Hepatocyte (in vitro differentiated cells): ENCODE measurements around the gene EBP. TPM values are rescaled to one million over a fixed set of nuclear protein-coding genes. Genes with fewer than 3 reads are reported as not detected.
"Not testable (repeated sequence)": the region's sequence is repeated elsewhere in the genome, so short reads cannot be mapped to it uniquely, and the experiment has no call there.

Source experiments
- DNase-seq: peaks from one replicate; pipeline ENCODE4 v3.0.0-alpha.2; 2016; ENCODE audit warnings: low spot score
- H2AFZ ChIP-seq: fragments of 200-600 bp; sonication (generic); 2 replicates; pipeline ENCODE4 v1.6.0; 2016; ENCODE audit warnings: antibody characterized with exemption, mild to moderate bottlenecking
- H3K27ac ChIP-seq: fragments of 200-600 bp; sonication (generic); 2 replicates; pipeline ENCODE4 v1.5.1; 2016; ENCODE audit warnings: mild to moderate bottlenecking
- H3K27me3 ChIP-seq: fragments of 200-600 bp; sonication (generic); 2 replicates; pipeline ENCODE4 v1.6.1; 2016
- H3K36me3 ChIP-seq: fragments of 200-600 bp; sonication (generic); replicated peaks from 2 replicates; pipeline ENCODE4 v1.5.1; 2016; ENCODE audit warnings: low read depth; ENCODE audit not compliant: insufficient read depth
- H3K4me1 ChIP-seq: fragments of 200-600 bp; sonication (generic); 2 replicates; pipeline ENCODE4 v1.5.1; 2016; ENCODE audit warnings: mild to moderate bottlenecking, moderate library complexity; ENCODE audit not compliant: insufficient read depth
- H3K4me2 ChIP-seq: fragments of 200-600 bp; sonication (generic); 2 replicates; pipeline ENCODE4 v1.6.0; 2016
- H3K4me3 ChIP-seq: fragments of 200-600 bp; sonication (generic); 2 replicates; pipeline ENCODE4 v1.5.1; 2016; ENCODE audit warnings: mild to moderate bottlenecking
- H3K79me2 ChIP-seq: fragments of 200-600 bp; sonication (generic); 2 replicates; pipeline ENCODE4 v1.6.0; 2017; ENCODE audit warnings: mild to moderate bottlenecking
- H3K9me2 ChIP-seq: fragments of 200-600 bp; sonication (generic); replicated peaks from 2 replicates; pipeline ENCODE4 v1.6.0; 2017; ENCODE audit warnings: mild to moderate bottlenecking; ENCODE audit not compliant: insufficient read depth
- H3K9me3 ChIP-seq: fragments of 200-600 bp; sonication (generic); 2 replicates; pipeline ENCODE4 v1.5.1; 2016; ENCODE audit warnings: low read depth, mild to moderate bottlenecking
- H4K20me1 ChIP-seq: fragments of 200-600 bp; sonication (generic); 2 replicates; pipeline ENCODE4 v1.6.0; 2016; ENCODE audit warnings: mild to moderate bottlenecking; ENCODE audit not compliant: insufficient read depth, poor library complexity, severe bottlenecking
- EZH2 ChIP-seq: fragments of 200-600 bp; sonication (generic); IDR thresholded peaks from 2 replicates; pipeline ENCODE4 v1.6.1; 2016; ENCODE audit warnings: antibody characterized with exemption, mild to moderate bottlenecking, borderline replicate concordance
- EZH2phosphoT487 ChIP-seq: fragments of 200-600 bp; sonication (generic); IDR thresholded peaks from one replicate; pipeline ENCODE4 v1.6.1; 2018; ENCODE audit warnings: antibody characterized with exemption, mild to moderate bottlenecking, low read depth, moderate library complexity; ENCODE audit not compliant: unreplicated experiment, severe bottlenecking
- WGBS: methylation state at CpG from one replicate; pipeline ENCODE4 v1.1.6; 2016; ENCODE audit warnings: low lambda C conversion rate; ENCODE audit errors: missing lambda C conversion rate; 5-methylcytosine and 5-hydroxymethylcytosine counted together
- polyA plus RNA-seq: library from polyadenylated mRNA; unstranded; fragments of >200 nt; fragmentation: Nextera tagmentation; extraction: Ambion mirVana; gene quantifications from 2 replicates; pipeline ENCODE4 v1.2.1, GENCODE V29; 2016
- total RNA-seq: library from RNA; depleted of rRNA; stranded (reverse); fragments of >200 nt; gene quantifications from 2 replicates; pipeline ENCODE4 v1.2.3, GENCODE V29; 2014
- TF ChIP-seq, protein P1 (sequence below): fragments of 200-600 bp; sonication (generic); IDR thresholded peaks from 2 replicates; pipeline ENCODE4 v1.5.1; 2016; ENCODE audit warnings: antibody characterized with exemption, mild to moderate bottlenecking; ENCODE audit not compliant: poor library complexity

The EBP gene
- total and polyA plus RNA-seq, 2 experiments from 2014 or later: 235 to 390 TPM

DNA sequence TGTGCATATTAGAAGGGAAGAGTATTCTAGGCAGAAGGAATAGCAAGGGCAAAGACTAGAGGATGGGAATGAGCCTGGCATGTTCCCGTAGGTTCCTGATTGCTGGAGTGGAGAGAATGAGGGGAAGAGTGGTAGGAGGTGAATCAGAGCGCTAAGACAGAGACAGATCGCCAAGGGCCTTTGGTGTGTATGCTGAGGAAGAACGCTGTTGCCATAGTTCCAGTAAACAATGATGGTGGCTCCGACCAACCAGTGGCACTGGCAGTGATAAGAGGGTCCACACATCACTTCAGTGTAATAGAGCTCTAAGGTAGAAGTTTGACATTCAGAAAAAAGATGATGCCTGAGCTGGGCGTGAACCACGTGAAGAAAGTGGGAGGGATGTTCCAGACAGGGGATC is 18.9 kb downstream of the EBP start:
- H3K27me3 ChIP-seq: no peaks in the 10 kb centered on the region
- no peaks in the 10 kb centered on the region for H3K9me3 ChIP-seq
- H3K36me3 ChIP-seq: no peaks in the 10 kb centered on the region
- no peak overlapping the region for H2AFZ ChIP-seq
- H3K4me2 ChIP-seq: peak overlapping the region; percentile 72
- TF ChIP-seq EZH2phosphoT487 (no peak), EZH2 (no peak)
- TF ChIP-seq, protein P1, sequence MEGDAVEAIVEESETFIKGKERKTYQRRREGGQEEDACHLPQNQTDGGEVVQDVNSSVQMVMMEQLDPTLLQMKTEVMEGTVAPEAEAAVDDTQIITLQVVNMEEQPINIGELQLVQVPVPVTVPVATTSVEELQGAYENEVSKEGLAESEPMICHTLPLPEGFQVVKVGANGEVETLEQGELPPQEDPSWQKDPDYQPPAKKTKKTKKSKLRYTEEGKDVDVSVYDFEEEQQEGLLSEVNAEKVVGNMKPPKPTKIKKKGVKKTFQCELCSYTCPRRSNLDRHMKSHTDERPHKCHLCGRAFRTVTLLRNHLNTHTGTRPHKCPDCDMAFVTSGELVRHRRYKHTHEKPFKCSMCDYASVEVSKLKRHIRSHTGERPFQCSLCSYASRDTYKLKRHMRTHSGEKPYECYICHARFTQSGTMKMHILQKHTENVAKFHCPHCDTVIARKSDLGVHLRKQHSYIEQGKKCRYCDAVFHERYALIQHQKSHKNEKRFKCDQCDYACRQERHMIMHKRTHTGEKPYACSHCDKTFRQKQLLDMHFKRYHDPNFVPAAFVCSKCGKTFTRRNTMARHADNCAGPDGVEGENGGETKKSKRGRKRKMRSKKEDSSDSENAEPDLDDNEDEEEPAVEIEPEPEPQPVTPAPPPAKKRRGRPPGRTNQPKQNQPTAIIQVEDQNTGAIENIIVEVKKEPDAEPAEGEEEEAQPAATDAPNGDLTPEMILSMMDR: no peak
- no peak overlapping the region for H3K4me3 ChIP-seq
- DNase-seq: no peak
- H4K20me1 ChIP-seq: no peaks in the 10 kb centered on the region
- peaks cover 9% of the 10 kb centered on the region for H3K79me2 ChIP-seq
- no peak overlapping the region for H3K27ac ChIP-seq
- peaks cover 5% of the 10 kb centered on the region for H3K4me1 ChIP-seq
- 89% methylated on average over 7 of the region's 7 CpGs for WGBS
- no peaks in the 10 kb centered on the region for H3K9me2 ChIP-seq

DNA sequence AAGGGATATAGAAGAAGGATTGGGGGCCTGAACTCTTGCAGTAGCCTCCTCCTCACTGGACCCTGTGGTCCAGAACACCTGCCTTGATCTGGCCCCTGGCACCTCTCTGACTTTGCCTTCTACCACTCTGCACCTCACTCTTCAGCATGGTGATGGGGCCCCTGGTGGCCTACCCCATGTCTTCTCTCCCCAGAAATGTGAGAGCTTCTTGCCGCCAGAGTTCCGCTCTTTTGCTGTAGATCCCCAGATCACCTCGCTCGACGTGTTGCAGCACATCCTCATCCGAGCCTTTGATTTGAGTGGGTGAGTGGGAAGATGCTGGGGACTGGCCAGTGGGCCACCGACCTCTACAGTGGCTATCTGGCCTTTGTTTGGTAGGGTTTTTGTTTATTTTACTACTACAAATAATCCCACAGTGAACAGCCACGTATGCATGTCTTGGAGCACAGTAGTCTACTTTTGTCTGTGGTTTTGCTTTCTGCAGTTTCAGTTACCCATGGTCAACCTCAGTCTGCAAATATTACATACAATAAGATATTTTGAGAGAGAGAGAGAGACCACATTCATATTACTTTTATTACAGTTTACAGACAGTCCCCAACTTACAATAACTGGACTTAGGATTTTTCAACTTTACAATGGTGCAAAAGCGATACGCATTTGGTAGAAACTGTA is 19.7 kb downstream of the EBP start:
- no peak for DNase-seq

DNA sequence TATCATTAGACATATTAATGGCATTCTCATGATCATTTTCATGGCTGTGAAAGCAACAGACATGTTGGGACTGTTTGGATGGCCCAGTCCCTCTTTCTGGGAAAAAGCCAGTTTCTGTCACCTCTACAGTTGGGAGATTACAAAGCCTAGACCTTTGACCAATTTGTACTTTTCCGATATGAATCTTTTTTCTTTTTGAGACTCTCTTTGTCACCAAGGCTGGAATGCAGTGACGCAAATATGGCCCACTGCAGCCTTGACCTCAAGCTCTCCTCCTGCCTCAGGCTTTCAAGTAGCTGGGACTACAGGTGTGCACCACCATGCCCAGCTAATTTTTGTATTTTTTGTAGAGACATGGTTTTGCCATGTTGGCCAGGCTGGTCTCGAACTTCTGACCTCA is 27.3 kb downstream of the EBP start:
- WGBS: 83% methylated on average over 3 of the region's 3 CpGs
- no peak for TF ChIP-seq EZH2
- TF ChIP-seq, protein P1: no peak
- TF ChIP-seq EZH2phosphoT487: no peak
- no peaks in the 10 kb centered on the region for H3K36me3 ChIP-seq

More for the DNA sequence above, 19.7 kb downstream of the EBP start:
- H3K4me2 ChIP-seq: peak overlapping the region; percentile 72
- no peak overlapping the region for H3K27ac ChIP-seq
- no peaks in the 10 kb centered on the region for H3K27me3 ChIP-seq
- peaks cover 9% of the 10 kb centered on the region for H3K79me2 ChIP-seq
- no peaks in the 10 kb centered on the region for H3K9me2 ChIP-seq
- no peaks in the 10 kb centered on the region for H3K36me3 ChIP-seq
- H3K4me1 ChIP-seq: peaks cover 5% of the 10 kb centered on the region
- TF ChIP-seq EZH2phosphoT487 (no peak), EZH2 (no peak)
- TF ChIP-seq, protein P1: no peak
- no peak overlapping the region for H2AFZ ChIP-seq
- H4K20me1 ChIP-seq: no peaks in the 10 kb centered on the region
- 85% methylated on average over 10 of the region's 10 CpGs for WGBS
- H3K4me3 ChIP-seq: no peak overlapping the region
- H3K9me3 ChIP-seq: no peaks in the 10 kb centered on the region

DNA sequence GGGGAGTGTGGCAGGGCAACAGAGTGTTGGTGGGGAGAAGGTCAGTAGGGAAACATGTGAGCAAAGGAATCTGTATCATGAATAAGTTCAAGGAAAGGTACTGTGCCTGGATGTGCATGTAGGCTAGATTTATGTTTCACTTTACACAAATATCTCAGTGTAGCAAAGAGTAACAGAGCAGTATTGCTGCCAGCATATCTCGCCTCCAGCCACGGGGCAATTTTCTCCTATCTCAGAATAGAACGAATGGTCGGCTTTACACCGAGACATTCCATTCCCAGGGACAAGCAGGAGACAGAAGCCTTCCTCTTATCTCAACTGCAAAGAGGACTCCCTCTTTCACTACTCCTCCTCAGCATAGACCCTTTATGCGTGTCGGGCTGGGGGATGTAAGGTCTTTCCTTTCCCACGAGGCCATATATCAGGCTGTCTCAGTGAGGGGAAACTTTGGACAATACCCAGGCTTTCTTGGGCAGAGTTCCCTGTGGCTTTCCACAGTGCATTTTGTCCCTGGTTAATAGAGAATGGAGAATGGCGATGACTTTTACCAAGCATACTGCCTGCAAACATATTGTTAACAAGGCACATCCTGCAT is 34.2 kb downstream of the EBP start:
- not testable (repeated sequence) for H3K4me1 ChIP-seq, H3K36me3 ChIP-seq, DNase-seq, H3K27me3 ChIP-seq, H3K4me3 ChIP-seq, H3K4me2 ChIP-seq, H3K79me2 ChIP-seq, H4K20me1 ChIP-seq, H3K9me3 ChIP-seq, H3K27ac ChIP-seq, H2AFZ ChIP-seq, H3K9me2 ChIP-seq
- WGBS: 77% methylated on average over 9 of the region's 9 CpGs

More for the DNA sequence above, 27.3 kb downstream of the EBP start:
- no peak overlapping the region for H3K4me2 ChIP-seq
- H3K9me3 ChIP-seq: no peaks in the 10 kb centered on the region
- H3K27ac ChIP-seq: no peak overlapping the region
- DNase-seq: no peak
- H3K9me2 ChIP-seq: no peaks in the 10 kb centered on the region
- no peaks in the 10 kb centered on the region for H3K79me2 ChIP-seq
- no peaks in the 10 kb centered on the region for H3K4me1 ChIP-seq
- no peak overlapping the region for H3K4me3 ChIP-seq
- no peaks in the 10 kb centered on the region for H3K27me3 ChIP-seq
- no peaks in the 10 kb centered on the region for H4K20me1 ChIP-seq
- no peak overlapping the region for H2AFZ ChIP-seq
